Measurements from ENCODE around the gene TIMD4. TPM values are rescaled to one million over a fixed set of nuclear protein-coding genes. Genes with fewer than 3 reads are reported as not detected.

The TIMD4 gene
- not detected in 3 replicates for total RNA-seq

- H3K9me3 Mint-ChIP-seq, result peaks cover 10% of the 10 kb centered on the region
- TF ChIP-seq CTCF (IDR thresholded peaks at IDR 0.05; ENCODE audit: unreplicated experiment), result no peak
- no peak for DNase-seq (ENCODE audit: low spot score in 2 of 2, unreplicated experiment in 2 of 2)
- H3K4me3 Mint-ChIP-seq, result no peak within 1 kb of the TSS
- H3K27ac Mint-ChIP-seq, result no peak within 1 kb of the TSS
- H3K36me3 Mint-ChIP-seq, result no peaks in the 10 kb centered on the region
- H3K4me1 Mint-ChIP-seq, result no peaks in the 10 kb centered on the region
- no peaks in the 10 kb centered on the region for H3K27me3 Mint-ChIP-seq (ENCODE audit: low read depth)
Measured at GRCh38 chr5:156963125-156963524, at the start of gene TIMD4. TSS of gene TIMD4 (minus strand) at chr5:156963226. CDS start at chr5:156963198, 28 bp downstream.

GRCh38 chr5:157006262-157006661 lies 43.2 kb upstream of the TIMD4 start:
- no peak for TF ChIP-seq CTCF (IDR thresholded peaks at IDR 0.05; ENCODE audit: unreplicated experiment)
- peaks cover 15% of the 10 kb centered on the region for H3K9me3 Mint-ChIP-seq
- no peaks in the 10 kb centered on the region for H3K27me3 Mint-ChIP-seq (ENCODE audit: low read depth)
- H3K27ac Mint-ChIP-seq, result no peak overlapping the region
- DNase-seq (ENCODE audit: low spot score in 2 of 2, unreplicated experiment in 2 of 2), result no peak
- no peaks in the 10 kb centered on the region for H3K36me3 Mint-ChIP-seq
- H3K4me1 Mint-ChIP-seq, result no peaks in the 10 kb centered on the region
- no peak overlapping the region for H3K4me3 Mint-ChIP-seq

- Mint-ChIP-seq H3K27me3 (ENCODE audit: low read depth) (no peaks in the 10 kb centered on the region), H3K4me1 (no peaks in the 10 kb centered on the region), H3K9me3 (peaks cover 20% of the 10 kb centered on the region), H3K27ac (no peak overlapping the region), H3K36me3 (no peaks in the 10 kb centered on the region), H3K4me3 (no peak overlapping the region)
- no peak for TF ChIP-seq CTCF (IDR thresholded peaks at IDR 0.05; ENCODE audit: unreplicated experiment)
- no peak for DNase-seq (ENCODE audit: low spot score in 2 of 2, unreplicated experiment in 2 of 2)
Measured at GRCh38 chr5:157004893-157005551, 42.0 kb upstream of the TIMD4 start.

GRCh38 chr5:156991714-156992113 lies 28.7 kb upstream of the TIMD4 start:
- Mint-ChIP-seq H3K27me3 (ENCODE audit: low read depth) (peaks cover 9% of the 10 kb centered on the region), H3K4me1 (no peaks in the 10 kb centered on the region), H3K27ac (no peak overlapping the region), H3K9me3 (peaks cover 6% of the 10 kb centered on the region), H3K4me3 (no peak overlapping the region), H3K36me3 (no peaks in the 10 kb centered on the region)
- no peak for TF ChIP-seq CTCF (IDR thresholded peaks at IDR 0.05; ENCODE audit: unreplicated experiment)
- DNase-seq (ENCODE audit: low spot score in 2 of 2, unreplicated experiment in 2 of 2), result no peak

GRCh38 chr5:156984064-156984463 lies 21.0 kb upstream of the TIMD4 start:
- no peak overlapping the region for H3K27ac Mint-ChIP-seq
- H3K9me3 Mint-ChIP-seq, result peaks cover 10% of the 10 kb centered on the region
- no peak overlapping the region for H3K4me3 Mint-ChIP-seq
- no peaks in the 10 kb centered on the region for H3K4me1 Mint-ChIP-seq
- no peaks in the 10 kb centered on the region for H3K36me3 Mint-ChIP-seq
- no peak for TF ChIP-seq CTCF (IDR thresholded peaks at IDR 0.05; ENCODE audit: unreplicated experiment)
- H3K27me3 Mint-ChIP-seq (ENCODE audit: low read depth), result peaks cover 15% of the 10 kb centered on the region
- DNase-seq (ENCODE audit: low spot score in 2 of 2, unreplicated experiment in 2 of 2), result no peak

Data from mesothelial cell of epicardium (in vitro differentiated cells).